ENCODE data around the gene MYD88. TPM values are rescaled to one million over a fixed set of nuclear protein-coding genes. Genes with fewer than 3 reads are reported as not detected.
"Not testable (repeated sequence)": the region's sequence is repeated elsewhere in the genome, so short reads cannot be mapped to it uniquely, and the experiment has no call there.

The MYD88 gene
- polyA plus RNA-seq, 2 of the 4 experiments (the other 2 are of a cell fraction), result 16.8 to 22.3 TPM

DNA sequence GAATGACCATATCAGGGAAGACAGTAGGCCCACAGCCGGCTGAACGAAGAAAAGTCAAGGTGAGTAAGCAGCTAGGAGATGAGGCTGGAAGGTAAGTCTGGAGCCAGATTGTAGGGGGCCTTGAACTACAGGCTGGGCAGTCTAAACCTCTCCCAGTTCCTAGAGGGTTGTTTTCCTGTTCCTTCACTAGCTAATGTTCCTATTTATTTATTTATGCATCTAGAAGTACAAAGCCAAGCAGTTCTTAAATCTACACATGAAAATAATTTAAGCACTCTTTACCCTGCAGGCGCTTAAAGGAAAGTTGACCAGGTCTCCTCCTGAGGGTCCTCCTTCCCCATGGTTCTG, 5.3 kb upstream of the MYD88 start:
- H3K4me2 ChIP-seq, result 0 out of 3 replicates have a peak overlapping the region, but pooled peaks have one; percentile 9
- 83% methylated on average over 3 of the region's 3 CpGs for WGBS (ENCODE audit: missing lambda C conversion rate)
- FAIRE-seq (no peak), DNase-seq (ENCODE audit: low read depth in 1 of 2, low spot score in 1 of 2) (no peak), ATAC-seq (no peak)
- no peak overlapping the region for H3K27ac ChIP-seq
- no peak overlapping the region for H3K4me3 ChIP-seq
- CTCF ChIA-PET, result interaction anchor here (1.0 to 3.7 kb wide), 6 partner anchors 10 to 213 kb away, joined by 3 to 12 read pairs (median 4); partner anchors contain the start of gene XYLB
- TF ChIP-seq TP53 (CRISPR knock-in tag; IDR thresholded peaks at IDR 0.05) (no peak), RAD21 (conservative IDR thresholded peaks at IDR 0.05 in 1 of 2, IDR thresholded peaks at IDR 0.05 in 1 of 2) (no peak), FOXS1 (CRISPR knock-in tag; IDR thresholded peaks at IDR 0.05) (no peak), CEBPB (IDR thresholded peaks at IDR 0.05) (no peak), ZNF302 (CRISPR knock-in tag; IDR thresholded peaks at IDR 0.05) (no peak), RARB (CRISPR knock-in tag; IDR thresholded peaks at IDR 0.05) (no peak), EHMT2 (IDR thresholded peaks at IDR 0.05; ENCODE audit: low read depth) (no peak), FOSL2 (IDR thresholded peaks at IDR 0.05) (no peak), FOSL2 (CRISPR knock-in tag; IDR thresholded peaks at IDR 0.05) (no peak)
- TF ChIP-seq, protein P1, sequence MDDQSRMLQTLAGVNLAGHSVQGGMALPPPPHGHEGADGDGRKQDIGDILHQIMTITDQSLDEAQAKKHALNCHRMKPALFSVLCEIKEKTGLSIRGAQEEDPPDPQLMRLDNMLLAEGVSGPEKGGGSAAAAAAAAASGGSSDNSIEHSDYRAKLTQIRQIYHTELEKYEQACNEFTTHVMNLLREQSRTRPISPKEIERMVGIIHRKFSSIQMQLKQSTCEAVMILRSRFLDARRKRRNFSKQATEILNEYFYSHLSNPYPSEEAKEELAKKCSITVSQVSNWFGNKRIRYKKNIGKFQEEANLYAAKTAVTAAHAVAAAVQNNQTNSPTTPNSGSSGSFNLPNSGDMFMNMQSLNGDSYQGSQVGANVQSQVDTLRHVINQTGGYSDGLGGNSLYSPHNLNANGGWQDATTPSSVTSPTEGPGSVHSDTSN (IDR thresholded peaks at IDR 0.05), result no peak
- H3K4me1 ChIP-seq, result peaks cover 27% of the 10 kb centered on the region
- POLR2A ChIA-PET, result interaction anchor here (1.4 kb wide), 1 partner anchor 32 kb away, joined by 4 read pairs; the partner anchor contains the start of gene OXSR1
- no peaks in the 10 kb centered on the region for H3K9me3 ChIP-seq

DNA sequence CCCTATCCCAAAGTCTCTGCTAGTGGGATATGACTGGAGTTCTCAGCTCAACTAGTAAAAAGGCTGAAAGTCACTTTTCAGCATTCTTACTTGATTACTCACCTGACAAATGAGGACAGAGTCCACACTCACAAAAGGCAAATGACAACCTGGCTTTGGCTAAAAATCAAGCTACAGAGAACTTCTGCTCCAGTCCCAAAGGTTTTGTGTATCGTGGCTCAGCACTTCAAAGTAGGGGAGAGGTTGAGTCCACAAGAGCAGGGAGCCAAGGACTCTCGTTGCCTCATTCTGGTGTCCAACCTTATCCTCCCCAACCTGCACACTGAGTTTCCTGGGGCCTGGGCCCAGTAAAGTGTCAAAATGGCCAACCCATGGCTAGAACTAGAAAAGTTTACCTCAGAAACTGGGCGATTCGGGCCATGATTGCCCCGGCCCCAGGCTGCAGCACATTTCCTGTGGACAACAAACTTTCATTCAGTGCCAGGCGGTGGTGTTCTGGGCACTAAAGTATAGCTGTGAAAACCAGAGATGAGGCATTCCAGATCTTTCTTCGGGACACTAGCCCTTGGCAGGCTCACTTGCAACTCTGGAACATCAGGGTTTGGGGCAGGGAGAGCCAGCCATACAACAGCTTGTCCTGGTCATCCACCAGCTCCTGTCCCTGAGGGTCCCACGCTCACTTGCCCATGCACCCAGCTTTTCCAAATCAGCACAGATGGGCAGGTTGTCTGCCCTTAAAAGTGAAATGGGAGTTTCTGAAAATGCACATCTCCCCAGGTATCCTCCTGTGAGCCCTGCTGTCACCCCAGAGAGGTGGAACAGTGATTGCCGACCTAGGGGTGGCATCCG, 4.7 kb upstream of the MYD88 start:
- Histone ChIP-seq H3K9me3 (no peaks in the 10 kb centered on the region), H3K4me1 (peaks cover 28% of the 10 kb centered on the region), H3K27ac (0 out of 6 replicates have a peak overlapping the region, but pooled peaks of 1 of the 2 experiments have one; percentile 17), H3K4me3 (no peak overlapping the region), H3K4me2 (0 out of 3 replicates have a peak overlapping the region, but pooled peaks have one; percentile 9)
- 83% methylated on average over 10 of the region's 10 CpGs for WGBS (ENCODE audit: missing lambda C conversion rate)
- FAIRE-seq (no peak), DNase-seq (ENCODE audit: low read depth in 1 of 2, low spot score in 1 of 2) (no peak), ATAC-seq (no peak)
- TF ChIP-seq POLR2AphosphoS2 (conservative IDR thresholded peaks at IDR 0.05; ENCODE audit: low read length) (no peak), TFCP2L1 (CRISPR knock-in tag; IDR thresholded peaks at IDR 0.05) (no peak), FOSL2 (IDR thresholded peaks at IDR 0.05) (no peak), FOSL2 (CRISPR knock-in tag; IDR thresholded peaks at IDR 0.05) (no peak), CBX2 (IDR thresholded peaks at IDR 0.05; ENCODE audit: borderline replicate concordance, low read depth) (no peak), ZNF302 (CRISPR knock-in tag; IDR thresholded peaks at IDR 0.05) (no peak), RNF2 (IDR thresholded peaks at IDR 0.05; ENCODE audit: borderline replicate concordance, low read depth) (no peak), POLR2A (IDR thresholded peaks at IDR 0.05; ENCODE audit: low read length) (no peak), HOXB5 (CRISPR knock-in tag; IDR thresholded peaks at IDR 0.05) (no peak), BHLHE40 (IDR thresholded peaks at IDR 0.05; ENCODE audit: low read depth, low read length) (no peak), ZSCAN20 (CRISPR knock-in tag; IDR thresholded peaks at IDR 0.05) (no peak), JUNB (IDR thresholded peaks at IDR 0.05) (no peak), RARB (CRISPR knock-in tag; IDR thresholded peaks at IDR 0.05) (no peak), ZC3H11A (IDR thresholded peaks at IDR 0.05) (no peak), HDAC2 (IDR thresholded peaks at IDR 0.05) (no peak), MAZ (IDR thresholded peaks at IDR 0.05; ENCODE audit: borderline replicate concordance, low read depth, low read length) (no peak)
- TF ChIP-seq, protein P2, sequence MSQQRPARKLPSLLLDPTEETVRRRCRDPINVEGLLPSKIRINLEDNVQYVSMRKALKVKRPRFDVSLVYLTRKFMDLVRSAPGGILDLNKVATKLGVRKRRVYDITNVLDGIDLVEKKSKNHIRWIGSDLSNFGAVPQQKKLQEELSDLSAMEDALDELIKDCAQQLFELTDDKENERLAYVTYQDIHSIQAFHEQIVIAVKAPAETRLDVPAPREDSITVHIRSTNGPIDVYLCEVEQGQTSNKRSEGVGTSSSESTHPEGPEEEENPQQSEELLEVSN (IDR thresholded peaks at IDR 0.05; ENCODE audit: borderline replicate concordance, low read depth), result no peak
- TF ChIP-seq, protein P1 (IDR thresholded peaks at IDR 0.05), result no peak
- CTCF ChIA-PET, result interaction anchor here (1.0 to 3.7 kb wide), 6 partner anchors 10 to 130 kb away, joined by 3 to 12 read pairs (median 4); no protein-coding TSS in a partner anchor
- POLR2A ChIA-PET, result interaction anchor here (1.4 kb wide), 1 partner anchor 31 kb away, joined by 4 read pairs; the partner anchor contains the start of gene OXSR1

DNA sequence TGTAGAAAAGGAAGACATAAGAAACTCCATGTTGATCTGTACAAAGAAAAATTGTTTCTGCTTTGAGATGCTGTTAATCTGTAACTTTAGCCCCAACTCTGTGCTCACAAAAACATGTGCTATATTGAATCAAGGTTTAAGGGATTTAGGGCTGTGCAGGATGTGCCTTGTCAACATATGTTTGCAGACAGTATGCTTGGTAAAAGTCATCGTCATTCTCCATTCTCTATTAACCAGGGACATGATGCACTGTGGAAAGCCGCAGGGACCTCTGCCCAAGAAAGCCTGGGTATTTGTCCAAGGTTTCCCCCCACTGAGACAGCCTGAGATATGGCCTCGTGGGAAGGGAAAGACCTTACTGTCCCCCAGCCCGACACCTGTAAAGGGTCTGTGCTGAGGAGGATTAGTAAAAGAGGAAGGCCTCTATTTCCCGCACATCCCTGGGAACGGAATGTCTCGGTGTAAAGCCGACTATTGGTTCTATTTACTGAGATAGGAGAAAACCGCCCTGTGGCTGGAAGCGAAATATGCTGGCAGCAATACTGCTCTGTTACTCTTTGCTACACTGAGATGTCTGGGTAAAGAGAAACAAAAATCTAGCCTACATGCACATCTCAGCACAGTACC, 3.8 kb upstream of the MYD88 start:
- H3K4me1 ChIP-seq, result peaks cover 34% of the 10 kb centered on the region
- POLR2A ChIA-PET, result interaction anchor here (1.4 kb wide), 1 partner anchor 31 kb away, joined by 4 read pairs; the partner anchor contains the start of gene OXSR1
- FAIRE-seq; H3K9me3 ChIP-seq; H3K4me3 ChIP-seq; H3K4me2 ChIP-seq; H3K27ac ChIP-seq; DNase-seq (ENCODE audit: low read depth in 1 of 2, low spot score in 1 of 2); ATAC-seq: not testable (repeated sequence)
- WGBS (ENCODE audit: missing lambda C conversion rate), result 91% methylated on average over 10 of the region's 10 CpGs
- CTCF ChIA-PET, result interaction anchor here (1.0 to 3.7 kb wide), 2 partner anchors 23 to 113 kb away, joined by 3 to 12 read pairs; no protein-coding TSS in a partner anchor

DNA sequence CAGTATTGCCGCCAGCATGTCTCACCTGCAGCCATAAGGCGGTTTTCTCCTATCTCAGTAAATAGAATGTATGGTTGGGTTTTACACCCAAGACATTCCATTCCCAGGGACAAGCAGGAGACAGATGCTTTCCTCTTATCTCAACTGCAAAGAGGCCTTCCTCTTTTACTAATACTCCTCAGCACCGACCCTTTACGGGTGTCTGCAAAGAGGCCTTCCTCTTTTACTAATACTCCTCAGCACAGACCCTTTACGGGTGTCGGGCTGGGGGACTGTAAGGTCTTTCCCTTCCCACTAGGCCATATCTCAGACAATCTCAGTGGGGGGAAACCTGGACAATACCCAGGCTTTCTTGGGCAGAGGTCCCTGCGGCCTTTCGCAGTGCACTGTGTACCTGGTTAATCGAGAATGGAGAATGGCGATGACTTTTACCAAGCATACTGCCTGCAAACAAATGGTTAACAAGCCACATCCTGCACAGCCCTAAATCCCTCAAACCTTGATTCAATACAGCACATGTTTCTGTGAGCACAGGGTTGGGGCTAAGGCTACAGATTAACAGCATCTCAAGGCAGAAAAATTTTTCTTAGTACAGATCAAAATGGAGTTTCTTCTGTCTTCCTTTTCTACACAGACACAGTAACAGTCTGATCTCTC, 2.7 kb upstream of the MYD88 start:
- not testable (repeated sequence) for H3K9me3 ChIP-seq; FAIRE-seq; DNase-seq (ENCODE audit: low read depth in 1 of 2, low spot score in 1 of 2); ATAC-seq
- Histone ChIP-seq H3K27ac (peak overlapping the region; percentile 76 to 92), H3K4me2 (peak overlapping the region; percentile 85), H3K4me3 (peak overlapping the region; percentile 81), H3K4me1 (peaks cover 36% of the 10 kb centered on the region)
- POLR2A ChIA-PET, result interaction anchor here (1.5 to 4.0 kb wide), 4 partner anchors 8 to 211 kb away, joined by 6 to 75 read pairs (median 8); partner anchors contain the start of genes OXSR1 and XYLB
- CTCF ChIA-PET, result interaction anchor here (1.0 to 3.0 kb wide), 3 partner anchors 18 to 346 kb away, joined by 3 to 19 read pairs (median 9); partner anchors contain the start of gene OXSR1
- 93% methylated on average over 10 of the region's 10 CpGs for WGBS (ENCODE audit: missing lambda C conversion rate)
